SH-SY5Y (cell line): ENCODE results near the gene ITPKB.

Source experiments
- GATA2 ChIP-seq: IDR thresholded peaks from 2 replicates; pipeline ENCODE4 v1.6.1; 2011; ENCODE audit warnings: mild to moderate bottlenecking, low read depth, low read length
- GATA3 ChIP-seq: IDR thresholded peaks from 2 replicates; pipeline ENCODE4 v1.6.1; 2011; ENCODE audit warnings: low read depth, mild to moderate bottlenecking, low read length, moderate library complexity

Gene ITPKB

DNA sequence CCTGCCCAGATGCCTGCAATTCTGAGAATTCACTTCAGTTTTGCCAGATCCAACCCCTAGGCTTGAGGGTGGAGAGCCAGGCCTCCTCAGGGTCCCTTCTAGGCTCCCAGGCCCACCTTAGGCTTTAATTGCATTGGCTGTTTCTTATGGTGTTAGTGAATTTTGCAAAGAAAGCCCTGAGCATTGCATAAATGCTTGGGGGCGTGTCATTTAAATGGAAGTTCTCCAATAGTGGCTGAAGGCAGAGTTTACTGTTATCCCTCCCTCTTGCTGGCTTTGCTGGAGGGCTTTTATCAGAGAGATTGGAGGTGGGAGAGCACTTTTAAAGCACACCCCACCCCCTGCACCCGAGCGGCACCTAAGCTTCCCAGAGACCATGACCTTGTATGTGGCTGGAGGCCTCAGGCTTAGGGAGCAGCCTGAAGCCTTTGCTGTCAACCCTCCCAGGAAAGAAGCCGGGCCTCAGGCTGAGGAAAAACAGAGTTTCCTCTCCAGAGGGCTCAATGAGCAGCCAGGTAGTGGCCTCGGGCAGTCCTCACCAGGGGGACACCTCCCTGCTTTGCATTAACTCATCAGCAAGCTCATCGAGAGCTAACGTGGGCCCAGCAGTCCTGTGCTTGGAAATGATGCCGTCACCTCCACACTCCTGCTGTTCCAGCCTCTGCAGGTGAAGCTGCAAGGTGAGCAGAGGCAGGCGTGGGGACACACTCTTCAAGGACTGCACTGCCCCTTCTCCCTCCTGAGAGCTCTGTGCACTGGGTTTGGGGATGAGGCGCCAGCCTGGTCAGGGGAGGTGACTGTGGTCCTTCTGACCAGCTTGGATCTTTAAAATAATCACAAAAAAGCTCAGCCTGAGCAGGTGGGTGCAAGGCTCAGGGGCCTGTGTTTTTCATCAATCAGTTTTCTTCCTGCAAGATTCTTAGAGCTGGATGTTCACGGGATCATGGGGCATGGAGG is 132.5 kb downstream of the ITPKB start:
- TF ChIP-seq GATA2 (no peak), GATA3 (no peak)

DNA sequence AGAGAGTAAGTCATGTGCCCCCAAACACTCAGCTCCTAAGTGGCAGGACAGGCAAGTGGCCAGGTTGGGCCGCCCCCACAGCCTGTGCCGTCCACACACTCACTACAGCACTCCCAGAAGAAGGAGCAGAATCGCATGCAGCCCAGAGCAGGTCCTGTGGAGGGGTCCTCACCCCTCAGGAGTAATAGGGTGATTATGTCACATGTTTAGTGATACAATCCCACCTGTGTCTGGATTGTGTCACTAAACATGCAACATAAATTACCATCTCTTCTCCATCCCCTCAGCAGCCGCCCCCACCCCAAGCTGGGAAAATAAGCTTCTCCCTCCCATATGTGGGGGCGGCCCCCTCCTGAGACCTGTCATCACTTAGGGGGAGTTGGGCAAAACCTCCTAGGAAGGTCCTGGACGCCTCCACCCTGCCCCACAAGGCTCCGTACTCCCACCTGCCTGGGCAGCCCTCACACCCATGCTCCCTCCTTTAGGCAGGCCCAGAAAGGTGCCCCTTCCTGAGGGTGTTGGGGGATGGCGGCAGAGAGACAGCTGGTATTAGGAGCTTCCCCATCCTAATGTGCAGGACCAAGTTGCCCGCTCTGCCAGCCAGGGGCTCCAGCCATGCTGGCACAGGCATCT is 133.6 kb downstream of the ITPKB start:
- TF ChIP-seq GATA3 (no peak), GATA2 (no peak)

DNA sequence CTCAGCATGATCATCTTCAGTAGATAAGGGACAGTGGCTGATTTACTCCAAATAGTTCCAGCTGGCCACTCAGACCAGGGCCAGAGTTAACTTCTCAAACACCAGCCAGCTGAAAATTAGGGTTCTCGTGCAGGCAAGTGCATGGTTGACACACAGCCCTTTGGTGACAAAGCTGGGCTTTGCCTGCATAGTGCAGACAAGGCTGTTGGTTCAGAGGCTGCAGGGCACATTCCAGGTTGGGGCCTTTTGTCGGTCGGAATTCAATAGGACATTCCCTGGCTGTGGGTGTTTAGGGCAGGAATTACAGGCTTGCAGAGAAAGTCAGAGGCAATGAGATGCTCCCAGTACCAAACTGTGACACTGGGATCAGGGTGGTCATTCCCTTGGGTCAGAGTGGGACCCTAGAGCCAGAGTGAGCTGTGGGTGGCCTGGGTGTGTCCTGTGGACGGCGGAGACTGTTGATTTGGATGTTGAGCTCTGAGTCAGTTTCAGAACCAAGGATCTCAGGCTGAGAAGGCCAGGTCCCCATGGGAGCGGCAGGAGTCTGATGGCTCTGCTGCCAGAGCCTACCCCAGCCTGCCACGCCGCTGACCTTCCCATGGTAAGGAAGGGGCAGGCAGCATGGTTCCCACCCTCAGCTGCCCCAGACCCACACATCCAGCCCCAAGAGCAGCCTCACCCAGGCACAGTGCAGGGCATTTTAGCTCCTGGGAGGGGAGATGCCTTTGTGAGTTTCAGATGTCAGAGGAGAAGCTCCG is 134.3 kb downstream of the ITPKB start:
- no peak for TF ChIP-seq GATA2
- TF ChIP-seq GATA3 = no peak

DNA sequence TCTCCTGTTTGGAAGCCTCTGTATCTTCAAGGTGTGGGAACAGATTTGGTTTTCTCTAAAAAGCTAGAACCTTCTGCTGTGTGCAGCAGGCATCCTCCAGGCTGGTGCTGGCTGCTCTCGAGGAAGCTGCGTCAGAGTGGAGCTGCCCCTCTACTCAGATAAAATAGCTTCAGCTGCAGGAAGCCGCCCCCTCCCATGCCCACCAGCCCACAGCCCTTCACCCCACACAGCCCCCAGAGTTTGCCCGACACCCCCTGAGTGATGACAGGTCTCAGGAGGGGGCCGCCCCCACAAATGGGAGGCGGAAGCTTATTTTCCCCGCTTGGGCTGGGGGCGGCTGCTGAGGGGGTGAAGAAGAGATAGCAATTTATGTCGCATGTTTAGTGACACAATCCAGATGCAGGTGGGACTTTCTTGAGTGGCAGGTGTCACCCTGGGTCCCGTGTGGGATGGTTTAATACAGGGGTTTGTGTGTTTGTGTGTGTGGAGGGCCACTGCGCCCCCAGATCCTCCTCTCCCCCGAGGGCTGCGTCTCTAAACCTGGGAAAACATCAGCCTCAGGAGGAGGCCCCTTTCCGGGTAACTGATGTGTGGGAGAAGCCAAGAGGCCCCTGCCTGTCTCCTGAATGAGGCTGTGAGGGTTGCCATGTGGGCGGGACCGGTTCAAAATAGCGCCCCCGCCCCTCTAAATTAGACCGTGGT is 135.1 kb downstream of the ITPKB start:
- TF ChIP-seq GATA3 (no peak), GATA2 (no peak)

DNA sequence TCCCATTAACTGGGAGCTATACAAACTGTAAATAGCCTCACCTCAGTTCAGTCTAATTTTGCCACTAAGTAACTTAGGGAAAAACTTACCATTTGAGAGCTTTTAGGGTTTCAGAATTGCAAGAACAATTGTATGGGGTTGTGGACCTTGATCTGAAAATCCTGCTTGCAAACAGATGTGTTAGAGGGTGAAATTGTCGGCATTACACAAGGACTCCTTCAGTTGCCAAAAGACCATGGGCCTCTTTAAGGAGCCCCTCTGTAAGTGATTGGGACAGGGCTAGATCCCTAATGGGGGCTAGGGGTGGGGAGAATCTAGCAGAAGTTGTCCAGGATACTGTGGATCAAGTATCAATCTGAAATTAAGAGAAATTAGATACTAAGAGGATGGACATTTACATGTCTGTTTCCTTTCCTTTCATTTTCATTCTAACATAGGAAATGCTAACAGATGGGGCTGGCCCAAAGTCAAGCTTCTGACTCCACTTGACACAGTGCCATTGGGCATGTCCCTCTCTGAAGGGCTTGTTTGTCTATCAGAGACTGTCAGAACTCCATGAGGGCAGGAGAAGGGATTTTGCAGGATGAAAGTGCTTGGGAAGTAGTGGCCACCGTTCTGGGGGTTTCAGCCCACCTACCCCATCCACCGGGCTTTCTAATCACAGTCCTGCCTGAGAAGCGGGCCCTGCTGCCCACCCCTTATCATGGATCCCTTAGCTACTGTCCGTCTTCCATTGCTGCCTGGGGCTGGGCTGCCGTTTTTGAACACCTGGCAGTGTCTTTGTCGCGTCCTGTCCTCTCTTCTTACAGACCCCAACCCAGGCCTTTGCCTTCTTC is 135.8 kb downstream of the ITPKB start:
- TF ChIP-seq GATA2 (no peak), GATA3 (no peak)

DNA sequence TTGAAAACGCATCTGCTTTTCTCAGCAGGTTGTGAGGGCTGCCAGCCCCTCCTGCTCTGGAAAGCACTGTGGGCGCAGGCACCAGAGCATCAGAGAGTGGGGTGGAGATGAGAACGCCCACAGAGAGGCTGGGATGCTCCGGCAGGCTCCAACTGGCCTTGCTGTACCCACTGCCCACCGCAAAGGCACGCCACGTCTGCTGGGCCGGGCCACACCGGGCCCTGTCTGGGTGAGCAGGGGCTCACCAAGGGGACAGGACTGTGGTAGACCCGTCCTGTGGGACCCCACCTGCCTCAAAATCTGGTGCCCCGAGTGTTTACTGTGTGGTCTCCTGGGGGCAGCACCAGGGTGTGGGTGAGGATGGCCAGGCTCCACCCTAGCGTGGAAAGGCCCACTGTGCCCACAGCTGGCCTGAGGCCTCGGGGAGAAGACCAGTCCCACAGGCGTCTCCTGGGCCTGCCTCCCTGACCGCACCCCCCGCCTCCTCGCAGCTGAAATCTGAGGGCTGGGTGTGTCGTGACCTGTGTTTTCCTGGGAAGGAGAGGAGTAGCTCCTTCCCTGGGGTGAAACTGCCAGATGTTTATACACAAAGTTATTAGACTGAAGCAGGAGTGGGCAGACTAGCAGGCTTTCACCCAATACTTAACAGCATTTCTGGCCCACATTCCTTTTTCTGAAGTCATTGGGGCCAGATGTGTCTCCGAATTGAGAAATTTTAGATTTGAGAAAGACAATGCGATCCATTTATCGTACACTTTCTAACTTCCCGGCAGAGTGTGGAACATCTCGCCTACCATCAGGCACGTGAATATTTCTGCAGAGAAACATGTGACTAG is 136.7 kb downstream of the ITPKB start:
- TF ChIP-seq GATA2 = no peak
- TF ChIP-seq GATA3 = no peak

DNA sequence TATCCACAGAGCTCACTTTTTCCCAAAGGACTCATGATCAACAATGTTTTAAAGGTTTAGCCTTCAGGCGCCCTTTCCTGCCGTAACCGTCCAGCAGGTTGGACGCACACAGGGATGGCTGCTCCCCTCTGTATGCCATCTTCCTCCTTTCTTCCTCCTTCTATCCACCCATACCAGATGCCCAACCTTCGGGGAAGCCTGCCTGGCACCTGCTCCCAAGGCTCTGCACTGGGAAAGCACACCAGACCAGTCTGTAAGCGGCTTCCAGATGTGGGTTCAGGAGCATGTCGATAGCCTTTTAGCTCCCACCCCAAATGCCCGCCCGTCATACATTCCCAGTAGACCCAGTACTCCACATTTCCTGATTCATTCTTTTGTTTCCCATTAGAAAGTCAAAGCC is 137.6 kb downstream of the ITPKB start:
- no peak for TF ChIP-seq GATA2
- no peak for TF ChIP-seq GATA3

DNA sequence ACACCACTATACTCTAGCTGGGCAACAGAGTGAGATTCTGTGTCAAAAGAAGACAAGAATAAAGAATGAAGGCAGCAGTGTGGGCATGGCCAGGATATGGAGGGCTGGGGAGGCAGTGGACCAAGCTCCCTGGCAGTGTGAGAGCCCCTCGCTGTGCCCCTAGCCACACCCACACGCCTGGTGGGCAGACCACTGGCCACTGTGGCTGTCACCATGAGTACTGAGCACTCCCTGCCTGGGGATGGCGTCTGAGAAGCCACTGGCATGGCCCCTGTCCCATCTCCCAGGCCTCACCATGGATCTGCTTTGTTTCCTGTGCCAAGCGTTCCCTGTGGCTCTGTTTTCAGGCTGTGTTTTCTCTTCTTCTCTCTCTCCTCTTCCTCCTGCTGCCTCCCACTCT is 138.8 kb downstream of the ITPKB start:
- no peak for TF ChIP-seq GATA3
- TF ChIP-seq GATA2 = no peak

DNA sequence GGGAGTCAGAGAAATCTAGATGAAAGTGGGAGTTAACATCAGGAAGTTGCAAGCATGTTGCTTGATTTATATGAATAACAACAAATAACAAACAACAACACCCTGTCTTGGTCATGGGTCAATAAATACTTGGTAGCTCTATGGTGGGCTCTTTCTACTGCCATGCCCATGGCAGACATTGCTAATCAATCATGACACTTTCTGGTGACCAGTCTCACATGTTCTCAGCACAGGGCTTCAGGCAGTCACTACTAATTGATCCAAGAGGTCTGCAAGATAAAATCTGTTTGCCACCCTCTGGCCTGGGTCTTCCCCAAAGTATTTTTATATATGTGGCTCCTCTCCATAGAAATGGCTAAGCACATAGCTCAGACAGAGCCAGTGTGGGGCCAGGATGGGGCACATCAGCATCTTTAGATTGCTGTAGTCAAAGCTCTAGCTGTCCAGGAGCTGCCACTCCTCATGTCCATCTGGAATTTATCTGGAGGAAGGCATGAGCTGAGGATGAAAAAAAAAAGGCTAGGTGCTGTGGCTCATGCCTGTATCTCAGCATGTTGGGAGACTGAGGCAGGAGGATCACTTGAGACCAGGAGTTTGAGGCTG is 139.3 kb downstream of the ITPKB start:
- no peak for TF ChIP-seq GATA2
- no peak for TF ChIP-seq GATA3

DNA sequence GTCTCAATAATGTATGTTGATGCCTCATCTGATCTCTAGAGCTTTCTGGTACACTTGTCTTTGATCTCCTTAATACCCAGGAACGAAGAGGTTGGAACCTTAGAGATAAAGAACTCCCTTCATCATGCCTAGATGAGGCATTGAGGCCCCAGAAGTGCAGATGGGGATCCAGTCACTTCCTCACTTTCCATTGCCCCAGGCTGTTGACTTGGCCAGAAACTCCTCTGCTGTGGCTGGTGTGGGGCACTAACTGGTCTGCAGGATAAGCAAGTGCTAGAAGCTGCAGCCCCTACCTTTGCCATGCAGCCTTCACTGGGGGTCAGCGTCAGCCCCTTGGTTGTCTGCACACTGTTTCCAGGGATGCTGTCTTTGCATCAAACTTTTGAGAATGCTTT is 140.6 kb downstream of the ITPKB start:
- TF ChIP-seq GATA3 (no peak), GATA2 (no peak)

DNA sequence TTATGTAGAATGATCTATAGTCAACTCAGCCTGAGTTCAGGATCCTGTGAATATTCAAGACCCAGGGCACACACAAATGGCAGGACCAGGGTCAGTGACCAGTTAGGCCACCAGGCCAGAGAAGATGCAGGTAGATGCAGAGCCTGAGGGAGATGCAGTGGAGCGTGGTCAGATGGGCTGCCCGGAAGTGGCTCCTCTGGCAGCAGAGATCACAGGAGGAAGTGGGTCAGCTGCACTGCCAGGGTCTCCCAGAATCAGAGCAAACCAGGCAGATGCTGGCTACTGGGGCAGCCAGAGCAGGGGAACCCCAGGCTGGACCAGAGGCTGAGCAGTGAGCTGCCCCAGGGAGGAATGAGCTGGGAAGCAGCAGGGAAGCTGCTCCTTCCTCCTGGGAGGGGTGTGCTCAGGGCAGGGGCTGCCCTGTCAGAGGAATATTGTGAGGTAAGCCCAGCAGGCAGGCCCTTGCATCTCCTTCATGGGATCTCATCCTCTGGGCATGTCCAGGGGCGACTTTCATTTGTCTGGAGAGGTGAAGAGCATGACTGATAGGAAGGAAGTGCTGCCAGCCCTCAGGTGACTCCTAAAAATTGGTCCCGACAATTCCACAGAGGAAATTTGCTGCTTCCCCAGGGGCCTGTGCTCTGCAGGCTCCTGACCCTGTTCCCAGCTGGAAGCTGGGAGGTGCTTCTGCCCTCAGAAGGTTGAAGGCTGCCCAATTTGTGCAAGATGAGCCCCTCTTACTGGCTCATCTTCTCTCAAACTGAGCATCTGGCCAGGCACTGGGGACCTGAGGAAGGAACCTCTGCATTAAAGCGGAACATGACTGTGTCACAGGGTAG is 141.2 kb downstream of the ITPKB start:
- no peak for TF ChIP-seq GATA3
- no peak for TF ChIP-seq GATA2
